Stimulated activated CD4-positive, alpha-beta T cell treated with anti-CD3 and anti-CD28 coated beads, Interleukin-15, amount 100 ng/mL, for 24 hours (primary cell): ENCODE results near the gene DYSF.

ENCODE experiments used
- DNase-seq: peaks from one replicate; pipeline ENCODE4 v3.0.0-alpha.2; 2020

Gene DYSF

DNA sequence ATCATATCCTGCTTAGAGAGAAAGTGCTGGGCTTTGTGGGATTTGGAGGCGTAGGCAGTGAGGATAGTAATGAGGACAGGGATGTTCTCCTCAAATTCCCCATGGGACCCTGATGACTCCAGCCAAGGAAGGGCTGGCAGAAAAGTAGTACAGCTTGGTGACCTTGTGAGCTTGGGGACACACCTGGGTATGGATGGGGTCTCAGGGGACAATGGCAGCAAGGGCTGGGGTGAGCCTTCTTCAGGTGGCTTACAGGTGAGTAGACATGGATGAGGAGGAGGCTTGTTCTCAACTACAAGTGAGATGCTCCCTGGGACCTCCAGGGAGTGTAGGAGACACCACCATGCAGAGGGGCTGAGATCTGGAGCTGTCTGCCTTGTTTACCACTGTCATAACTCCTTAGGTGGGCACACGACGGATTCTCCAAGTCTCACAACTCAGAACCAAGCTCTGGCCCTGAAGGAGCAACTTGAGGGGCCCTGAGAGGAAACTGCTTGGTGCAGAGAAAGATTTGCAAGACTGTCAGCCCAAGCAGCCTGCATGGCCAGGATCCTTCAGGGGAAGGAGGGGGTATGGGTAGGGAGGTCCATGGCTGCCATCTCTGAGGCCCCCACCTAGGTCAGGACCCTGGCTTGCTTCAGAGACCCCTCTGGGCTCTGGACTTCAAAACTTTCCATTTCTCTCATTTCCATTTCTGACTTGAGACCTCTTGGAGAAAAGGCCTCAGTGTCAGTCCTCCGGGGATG, 262.8 kb downstream of the DYSF start:
- no peak for DNase-seq

DNA sequence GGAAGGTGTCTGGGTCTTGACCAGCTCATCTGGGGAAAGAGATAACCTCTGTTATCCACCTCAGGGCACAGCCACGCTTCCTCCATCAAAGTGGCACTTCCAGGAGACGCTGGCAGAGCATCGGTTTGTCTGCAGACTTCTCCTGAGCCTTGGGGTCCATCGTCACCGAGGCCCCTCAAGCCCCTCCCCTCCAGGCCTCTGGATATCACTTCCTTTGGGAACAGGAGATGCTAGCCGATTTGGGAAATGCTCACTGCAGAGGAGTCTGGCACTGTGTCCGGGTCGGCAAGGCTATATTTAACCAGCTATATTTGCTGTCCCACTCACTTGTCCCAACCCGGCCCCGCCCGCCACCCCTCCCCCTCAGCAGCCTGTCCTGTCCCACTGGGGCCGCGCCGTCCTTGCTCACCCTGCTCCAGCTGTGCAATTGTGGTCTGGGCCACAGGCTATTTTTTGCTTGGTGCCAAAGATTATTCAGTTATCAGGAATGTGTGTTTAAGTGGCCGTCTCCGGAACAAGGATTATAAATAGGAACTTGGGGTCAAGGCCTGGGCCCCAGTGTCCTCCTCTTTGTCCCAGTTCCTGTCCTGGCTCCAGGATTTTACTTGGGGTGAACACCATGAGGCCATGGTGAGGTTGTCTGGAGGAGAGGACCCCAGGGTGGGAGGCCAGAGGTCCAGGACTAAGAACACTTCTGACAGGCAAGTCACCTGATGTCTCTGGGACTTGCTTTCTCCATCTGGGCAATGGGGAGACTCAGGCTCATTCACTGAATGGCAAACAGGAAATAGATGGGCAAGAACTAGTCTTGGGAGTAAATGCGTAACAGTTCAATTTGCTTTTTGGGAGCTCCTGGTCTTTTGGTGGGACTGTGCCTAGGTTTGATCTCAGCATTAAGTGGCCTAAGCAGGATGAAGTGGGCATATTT, 263.6 kb downstream of the DYSF start:
- DNase-seq: no peak

DNA sequence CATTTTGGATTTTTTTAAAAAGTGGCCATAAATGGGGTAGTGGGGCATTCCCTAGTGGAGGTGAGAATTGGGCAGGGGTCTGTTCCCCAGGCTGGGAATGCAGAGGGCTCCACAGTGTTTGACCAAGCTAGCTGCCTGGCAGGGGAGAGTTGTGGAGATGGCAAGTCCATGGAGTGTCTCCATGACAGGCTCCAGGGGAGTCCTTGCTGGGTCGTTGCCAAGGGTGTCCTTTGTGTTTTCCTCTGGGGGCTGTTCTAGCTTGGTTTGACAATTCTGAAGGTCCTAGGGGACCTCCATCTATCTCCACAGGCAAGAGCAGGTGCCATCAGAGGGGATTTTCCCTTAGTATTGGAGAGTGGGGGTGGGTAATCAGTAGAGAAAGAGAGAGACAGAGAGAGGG, 265.3 kb downstream of the DYSF start:
- DNase-seq: no peak

- DNase-seq: no peak
These were observed 266.3 kb downstream of the DYSF start for GRCh38 chr2:71719520-71720282.

DNA sequence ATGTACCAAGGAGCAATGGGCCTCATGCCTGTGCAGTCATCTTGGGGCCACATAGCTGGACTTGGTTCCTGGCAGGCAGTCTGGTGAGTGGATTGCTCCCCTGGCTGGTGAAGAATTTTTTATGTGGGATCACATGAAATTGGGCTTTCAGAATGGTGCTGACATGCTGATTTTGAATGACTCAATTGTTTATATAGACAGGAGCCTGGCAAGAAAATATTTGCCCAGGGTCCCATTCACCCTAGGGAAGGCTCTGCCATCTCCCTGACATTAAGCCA, 266.9 kb downstream of the DYSF start:
- DNase-seq: no peak

DNA sequence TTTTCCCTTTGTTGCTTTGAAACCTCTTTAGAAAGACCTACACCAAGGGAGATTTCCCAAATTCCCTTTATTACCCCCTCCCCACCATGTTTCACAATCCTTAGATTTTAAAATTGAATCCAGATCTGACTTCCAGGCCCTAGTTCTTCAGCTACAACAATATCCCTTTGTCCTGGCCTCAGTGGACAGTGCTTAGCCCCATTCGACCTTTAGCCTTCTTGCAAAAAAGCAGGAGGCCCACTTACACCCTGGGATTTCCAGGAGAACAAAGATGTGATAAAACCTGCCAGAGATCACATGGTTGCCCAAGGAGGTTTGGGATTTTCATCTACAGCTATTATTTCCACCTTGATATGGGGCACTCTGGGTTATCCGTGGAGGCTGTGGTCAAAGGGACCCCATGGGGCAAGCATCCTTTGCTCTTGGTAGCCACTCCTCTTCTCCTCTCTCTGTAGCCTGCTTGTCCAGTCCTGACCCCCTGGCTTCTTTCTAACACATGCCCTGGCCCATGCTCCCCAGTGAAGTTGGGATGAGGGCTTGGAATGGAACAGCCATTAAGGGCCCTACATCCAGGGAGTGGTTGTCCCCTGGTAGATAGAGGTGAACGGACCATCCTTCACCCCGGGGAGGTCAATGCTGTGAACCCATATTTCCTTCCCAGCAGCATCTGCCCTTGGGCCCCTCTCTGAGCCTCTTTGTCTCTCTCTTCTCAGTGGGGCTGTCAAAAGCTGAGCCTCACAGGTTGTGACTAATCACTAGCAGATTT, 267.4 kb downstream of the DYSF start:
- DNase-seq: no peak

DNA sequence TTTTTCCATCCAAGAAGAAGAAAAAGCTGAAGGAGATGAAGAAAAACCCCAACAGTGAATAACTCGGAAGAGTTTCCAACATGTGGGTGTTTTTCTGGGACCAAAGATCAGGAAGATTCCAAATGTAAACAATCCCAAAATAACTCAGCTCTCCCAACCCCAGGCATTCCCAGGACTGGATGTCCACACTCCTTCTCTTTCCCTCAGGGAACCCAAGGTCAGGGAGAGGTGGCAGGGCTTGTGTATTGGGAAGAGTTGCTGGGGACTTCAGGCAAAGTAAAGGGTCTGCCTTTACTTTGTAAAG, 268.0 kb downstream of the DYSF start:
- no peak for DNase-seq

GRCh38 chr2:71721669-71722068, 268.3 kb downstream of the DYSF start:
- DNase-seq: no peak

- DNase-seq: no peak
These were observed 268.9 kb downstream of the DYSF start for GRCh38 chr2:71722286-71722685.

DNA sequence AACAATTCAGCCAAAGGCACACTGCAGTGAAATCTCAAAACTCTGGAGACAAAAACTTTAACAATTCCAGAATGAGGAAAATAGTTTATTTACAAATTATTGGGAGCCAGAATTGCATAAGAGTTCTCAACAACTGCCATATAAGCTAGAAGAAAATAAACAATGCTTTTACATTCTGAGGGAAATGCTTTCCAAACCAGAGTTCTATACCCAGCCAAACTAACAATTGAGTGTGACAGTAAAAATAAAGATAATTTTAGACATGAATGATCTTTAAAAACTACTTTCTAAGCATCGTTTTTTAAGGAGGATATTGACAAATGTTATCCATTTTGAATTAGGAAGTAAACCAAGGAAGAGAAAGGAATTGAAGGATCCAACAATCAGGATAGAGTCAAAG, 271.4 kb downstream of the DYSF start:
- no peak for DNase-seq

GRCh38 chr2:71725836-71726235, 272.5 kb downstream of the DYSF start:
- DNase-seq: no peak

DNA sequence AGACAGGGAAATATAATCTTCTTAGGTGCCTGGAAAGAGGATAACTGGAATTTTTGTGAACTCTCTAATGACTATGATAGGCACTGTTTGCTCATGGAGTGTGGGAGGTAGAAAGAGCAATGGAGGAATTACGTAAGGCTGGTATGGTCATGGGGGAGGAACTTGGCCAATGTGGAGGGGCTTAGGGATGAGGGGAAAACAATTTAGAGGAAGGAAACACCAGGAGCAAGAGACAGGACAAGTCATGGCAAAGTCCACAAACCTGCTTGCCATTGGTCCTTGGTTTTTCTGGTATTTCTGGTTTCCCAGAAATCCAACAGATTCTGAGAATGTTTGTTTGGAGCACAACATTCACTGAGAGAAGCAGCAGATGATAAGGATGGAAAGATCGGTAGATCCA, 274.2 kb downstream of the DYSF start:
- no peak for DNase-seq

GRCh38 chr2:71728036-71728435, 274.7 kb downstream of the DYSF start:
- no peak for DNase-seq

- DNase-seq: no peak
These were observed 277.5 kb downstream of the DYSF start for GRCh38 chr2:71730785-71731383.

- DNase-seq: no peak
These were observed 281.3 kb downstream of the DYSF start for GRCh38 chr2:71734620-71735019.

GRCh38 chr2:71735676-71736075, 282.3 kb downstream of the DYSF start:
- no peak for DNase-seq
